GM23338 (cell line): ENCODE measurements around the gene PRDM8. TPM values are rescaled to one million over a fixed set of nuclear protein-coding genes. Genes with fewer than 3 reads are reported as not detected.

ENCODE experiments used
- ATAC-seq: fragments of 200-7000 bp; cut with Tn5 transposase; 3 replicates; pipeline ENCODE4 v1.9.1; 2020
- DNase-seq: peaks from one replicate; pipeline ENCODE4 v3.0.0-alpha.2; 2015; ENCODE audit warnings: low spot score
- H2AFZ ChIP-seq: fragments of 200-600 bp; sonication (generic); 2 replicates; pipeline ENCODE4 v1.8.0; 2016; ENCODE audit warnings: antibody characterized with exemption, mild to moderate bottlenecking, moderate library complexity
- H3F3A ChIP-seq: fragments of 200-600 bp; sonication (generic); replicated peaks from 2 replicates; pipeline ENCODE4 v1.8.0; 2017; ENCODE audit warnings: antibody characterized with exemption, mixed run types, low read depth
- H3K27ac ChIP-seq: fragments of 200-600 bp; sonication (generic); 2 replicates; pipeline ENCODE4 v1.6.1; 2016; ENCODE audit warnings: low read depth
- H3K27me3 ChIP-seq: fragments of 200-600 bp; sonication (generic); 2 replicates; pipeline ENCODE4 v1.8.0; 2016; ENCODE audit warnings: mild to moderate bottlenecking, mixed run types, moderate library complexity; ENCODE audit not compliant: insufficient read depth
- H3K36me3 ChIP-seq: fragments of 200-600 bp; sonication (generic); 2 replicates; pipeline ENCODE4 v1.8.0; 2016; ENCODE audit warnings: mild to moderate bottlenecking; ENCODE audit not compliant: insufficient read depth
- H3K4me1 ChIP-seq: fragments of 200-600 bp; sonication (generic); 2 replicates; pipeline ENCODE4 v1.8.0; 2016; ENCODE audit warnings: mild to moderate bottlenecking, moderate library complexity; ENCODE audit not compliant: insufficient read depth
- H3K4me2 ChIP-seq: fragments of 200-600 bp; sonication (generic); 2 replicates; pipeline ENCODE4 v1.7.1; 2017; ENCODE audit warnings: mixed run types
- H3K4me3 ChIP-seq: fragments of 200-600 bp; sonication (generic); 2 replicates; pipeline ENCODE4 v1.6.1; 2016; ENCODE audit warnings: mixed run types
- H3K79me2 ChIP-seq: fragments of 200-600 bp; sonication (generic); replicated peaks from 2 replicates; pipeline ENCODE4 v1.8.0; 2017; ENCODE audit warnings: mild to moderate bottlenecking; ENCODE audit not compliant: insufficient read depth
- H3K9me2 ChIP-seq: fragments of 200-600 bp; sonication (generic); 2 replicates; pipeline ENCODE4 v1.8.0; 2017; ENCODE audit not compliant: insufficient read depth
- H4K20me1 ChIP-seq: fragments of 200-600 bp; sonication (generic); replicated peaks from 2 replicates; pipeline ENCODE4 v1.8.0; 2017; ENCODE audit warnings: mild to moderate bottlenecking; ENCODE audit not compliant: insufficient read depth
- H3K27ac Mint-ChIP-seq: 2 replicates; pipeline ENCODE4 v1.8.0; 2020; ENCODE audit warnings: inconsistent platforms, mild to moderate bottlenecking, moderate library complexity, mixed read lengths
- H3K27me3 Mint-ChIP-seq: 3 replicates; pipeline ENCODE4 v1.8.0; 2022; ENCODE audit warnings: low read depth, mild to moderate bottlenecking, moderate library complexity, mixed read lengths, inconsistent platforms; ENCODE audit not compliant: insufficient read depth, poor library complexity
- H3K36me3 Mint-ChIP-seq: 3 replicates; pipeline ENCODE4 v1.8.0; 2021; ENCODE audit warnings: low read depth, mild to moderate bottlenecking, inconsistent platforms, moderate library complexity, mixed read lengths
- H3K4me1 Mint-ChIP-seq: 3 replicates; pipeline ENCODE4 v1.8.0; 2020; ENCODE audit warnings: mild to moderate bottlenecking, inconsistent platforms, mixed read lengths
- H3K4me3 Mint-ChIP-seq: 3 replicates; pipeline ENCODE4 v1.8.0; 2021; ENCODE audit warnings: moderate library complexity, mild to moderate bottlenecking, inconsistent platforms, mixed read lengths
- H3K9me3 Mint-ChIP-seq: 3 replicates; pipeline ENCODE4 v1.8.0; 2020; ENCODE audit warnings: moderate library complexity, mild to moderate bottlenecking, inconsistent platforms, mixed read lengths
- CREB1 ChIP-seq: fragments of 250-450 bp; sonication (Bioruptor Pico); IDR thresholded peaks from 2 replicates; pipeline ENCODE4 v1.5.0; 2020; ENCODE audit warnings: low read depth, mild to moderate bottlenecking, moderate library complexity
- ETS1 ChIP-seq: IDR thresholded peaks from 2 replicates; pipeline ENCODE4 v1.6.1; 2016; ENCODE audit warnings: antibody characterized with exemption
- EZH2 ChIP-seq: fragments of 200-600 bp; sonication (generic); IDR thresholded peaks from one replicate; pipeline ENCODE4 v1.8.0; 2017; ENCODE audit warnings: antibody characterized with exemption, mild to moderate bottlenecking, low read depth; ENCODE audit not compliant: unreplicated experiment
- JUNB ChIP-seq: IDR thresholded peaks from one replicate; pipeline ENCODE4 v1.6.1; 2016; ENCODE audit warnings: antibody characterized with exemption; ENCODE audit not compliant: unreplicated experiment
- REST ChIP-seq: IDR thresholded peaks from one replicate; pipeline ENCODE4 v1.6.1; 2018; ENCODE audit warnings: antibody characterized with exemption; ENCODE audit not compliant: unreplicated experiment
- ZNF331 ChIP-seq: fragments of 250-450 bp; sonication (Bioruptor Pico); IDR thresholded peaks from 2 replicates; pipeline ENCODE4 v1.5.0; 2020; ENCODE audit warnings: low read depth, mild to moderate bottlenecking, moderate library complexity
- polyA plus RNA-seq: library from polyadenylated mRNA; unstranded; fragments of >200 nt; fragmentation: Nextera tagmentation; extraction: Ambion mirVana; gene quantifications from 2 replicates; pipeline ENCODE4 v1.2.1, GENCODE V29; 2016
- total RNA-seq: library from RNA; depleted of rRNA; stranded (reverse); fragments of >200 nt; shearing (Covaris generic); gene quantifications from 2 replicates; pipeline ENCODE4 v1.2.3, GENCODE V29; 2014
- TF ChIP-seq, protein P1 (sequence below), 2 experiments: fragments of 200-600 bp in 1 of 2; sonication (generic) in 1 of 2; conservative IDR thresholded peaks; 2 replicates each; pipeline versions ENCODE4 v1.5.1 to v1.6.1; 2016 to 2017; ENCODE audit warnings: antibody characterized with exemption in 2 of 2, low read depth in 2 of 2, mild to moderate bottlenecking in 2 of 2, moderate library complexity in 1 of 2

Gene PRDM8
- total and polyA plus RNA-seq, 2 experiments from 2014 or later, result 0.16 TPM; not detected in 1

DNA sequence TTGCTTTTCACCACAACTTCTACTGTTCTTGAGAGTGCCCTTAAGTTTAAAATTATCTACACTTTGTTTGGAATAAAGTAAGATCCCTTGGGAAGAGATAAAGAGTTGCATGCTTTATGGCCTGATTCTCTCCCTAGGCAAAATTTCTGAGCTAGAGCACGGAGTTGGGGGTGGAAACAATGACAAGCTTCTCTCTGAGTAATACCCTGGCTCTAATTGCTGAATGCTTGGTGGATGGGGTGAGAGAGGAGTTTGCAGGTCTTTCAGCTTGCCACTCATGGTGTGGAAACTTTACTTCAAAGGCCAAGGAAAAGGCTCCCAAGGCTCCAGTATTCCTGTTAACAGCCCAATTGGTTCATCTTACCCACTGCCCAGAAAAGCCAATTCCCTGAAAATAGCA is 26.1 kb upstream of the PRDM8 start (continued):
- TF ChIP-seq REST (no peak), JUNB (no peak), EZH2 (no peak), CREB1 (CRISPR knock-in tag) (no peak)

GRCh38 chr4:80171656-80172055 is 25.6 kb upstream of the PRDM8 start:
- ATAC-seq (no peak), DNase-seq (no peak)
- Mint-ChIP-seq H3K27ac (no peak overlapping the region), H3K4me3 (no peak overlapping the region), H3K9me3 (no peaks in the 10 kb centered on the region), H3K27me3 (peaks cover 6% of the 10 kb centered on the region), H3K36me3 (no peaks in the 10 kb centered on the region), H3K4me1 (peaks cover 3% of the 10 kb centered on the region; the same call in 2 of the 3 replicates)
- Histone ChIP-seq H3F3A (no peaks in the 10 kb centered on the region), H3K27me3 (no peaks in the 10 kb centered on the region), H3K79me2 (no peaks in the 10 kb centered on the region), H3K36me3 (no peaks in the 10 kb centered on the region), H3K9me2 (no peaks in the 10 kb centered on the region), H3K4me1 (no peaks in the 10 kb centered on the region), H3K4me2 (no peak overlapping the region), H2AFZ (no peak overlapping the region), H4K20me1 (no peaks in the 10 kb centered on the region), H3K27ac (no peak overlapping the region), H3K4me3 (no peak overlapping the region)
- TF ChIP-seq, protein P1, sequence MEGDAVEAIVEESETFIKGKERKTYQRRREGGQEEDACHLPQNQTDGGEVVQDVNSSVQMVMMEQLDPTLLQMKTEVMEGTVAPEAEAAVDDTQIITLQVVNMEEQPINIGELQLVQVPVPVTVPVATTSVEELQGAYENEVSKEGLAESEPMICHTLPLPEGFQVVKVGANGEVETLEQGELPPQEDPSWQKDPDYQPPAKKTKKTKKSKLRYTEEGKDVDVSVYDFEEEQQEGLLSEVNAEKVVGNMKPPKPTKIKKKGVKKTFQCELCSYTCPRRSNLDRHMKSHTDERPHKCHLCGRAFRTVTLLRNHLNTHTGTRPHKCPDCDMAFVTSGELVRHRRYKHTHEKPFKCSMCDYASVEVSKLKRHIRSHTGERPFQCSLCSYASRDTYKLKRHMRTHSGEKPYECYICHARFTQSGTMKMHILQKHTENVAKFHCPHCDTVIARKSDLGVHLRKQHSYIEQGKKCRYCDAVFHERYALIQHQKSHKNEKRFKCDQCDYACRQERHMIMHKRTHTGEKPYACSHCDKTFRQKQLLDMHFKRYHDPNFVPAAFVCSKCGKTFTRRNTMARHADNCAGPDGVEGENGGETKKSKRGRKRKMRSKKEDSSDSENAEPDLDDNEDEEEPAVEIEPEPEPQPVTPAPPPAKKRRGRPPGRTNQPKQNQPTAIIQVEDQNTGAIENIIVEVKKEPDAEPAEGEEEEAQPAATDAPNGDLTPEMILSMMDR (conservative IDR thresholded peaks at IDR 0.05; ENCODE audit: low read depth in 2 of 2), result no peak
- TF ChIP-seq REST (no peak), ETS1 (no peak), ZNF331 (CRISPR knock-in tag) (no peak)
